Measurements from ENCODE around the gene CUBN. TPM values are rescaled to one million over a fixed set of nuclear protein-coding genes. Genes with fewer than 3 reads are reported as not detected.

The CUBN gene
- total RNA-seq, 4 donors from 2014 or later: 0.27 to 3.6 (median 0.96) TPM

GRCh38 chr10:17162828-17163227, 33.2 kb upstream of the CUBN start:
- ATAC-seq (no peak), DNase-seq (no peak)
- intact Hi-C loops (cut with DNase I; ENCODE audit: low total_unique reads) (no loop called here), in situ Hi-C loops (cut with MboI; ENCODE audit: low sequenced_read_pairs in 4 of 4) (no loop called here)
- Histone ChIP-seq H3K36me3 (no peaks in the 10 kb centered on the region), H3K27me3 (no peaks in the 10 kb centered on the region), H3K4me3 (no peak overlapping the region), H3K4me1 (no peaks in the 10 kb centered on the region), H3K9me3 (no peaks in the 10 kb centered on the region), H3K27ac (no peak overlapping the region)
- no peak for TF ChIP-seq CTCF (IDR thresholded peaks at IDR 0.05 in 4 of 5, conservative IDR thresholded peaks at IDR 0.05 in 1 of 5)
- TF ChIP-seq POLR2A (IDR thresholded peaks at IDR 0.05): no peak

DNA sequence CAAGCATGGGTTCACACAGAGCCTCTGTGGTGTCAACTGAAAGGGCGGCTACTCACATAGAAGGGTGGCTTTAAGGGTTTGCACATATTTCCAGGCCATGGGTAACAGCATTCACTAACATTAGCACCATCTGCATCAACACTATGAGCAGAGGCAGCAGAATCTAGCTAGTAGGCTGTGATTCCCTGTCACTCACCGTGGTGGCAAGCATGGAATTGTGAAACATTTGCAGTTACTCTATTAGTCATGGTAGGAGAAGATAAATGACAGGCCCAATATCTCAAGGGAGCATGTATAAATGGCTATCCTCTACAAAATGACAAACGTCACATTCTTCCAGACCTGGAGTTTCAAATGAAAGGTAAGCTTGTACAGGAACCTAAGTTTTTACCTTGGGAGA, 32.2 kb upstream of the CUBN start:
- no peaks in the 10 kb centered on the region for H3K9me3 ChIP-seq
- intact Hi-C loops (cut with DNase I; ENCODE audit: low total_unique reads) (no loop called here), in situ Hi-C loops (cut with MboI; ENCODE audit: low sequenced_read_pairs in 4 of 4) (no loop called here)
- no peaks in the 10 kb centered on the region for H3K4me1 ChIP-seq
- DNase-seq: no peak
- no peak overlapping the region for H3K4me3 ChIP-seq
- no peaks in the 10 kb centered on the region for H3K36me3 ChIP-seq
- TF ChIP-seq POLR2A (IDR thresholded peaks at IDR 0.05) (no peak), CTCF (IDR thresholded peaks at IDR 0.05 in 4 of 5, conservative IDR thresholded peaks at IDR 0.05 in 1 of 5) (no peak)
- no peak overlapping the region for H3K27ac ChIP-seq
- H3K27me3 ChIP-seq: no peaks in the 10 kb centered on the region
- no peak for ATAC-seq

- no peaks in the 10 kb centered on the region for H3K9me3 ChIP-seq
- in situ Hi-C loops (cut with MboI; ENCODE audit: low sequenced_read_pairs in 4 of 4) (no loop called here), intact Hi-C loops (cut with DNase I; ENCODE audit: low total_unique reads) (no loop called here)
- H3K27ac ChIP-seq: no peak overlapping the region
- DNase-seq: no peak
- no peaks in the 10 kb centered on the region for H3K27me3 ChIP-seq
- TF ChIP-seq POLR2A (IDR thresholded peaks at IDR 0.05): no peak
- TF ChIP-seq CTCF (IDR thresholded peaks at IDR 0.05 in 4 of 5, conservative IDR thresholded peaks at IDR 0.05 in 1 of 5): no peak
- no peaks in the 10 kb centered on the region for H3K36me3 ChIP-seq
- H3K4me1 ChIP-seq: no peaks in the 10 kb centered on the region
- ATAC-seq: no peak
- H3K4me3 ChIP-seq: no peak overlapping the region
Observed at GRCh38 chr10:17157024-17157423, 27.4 kb upstream of the CUBN start.

DNA sequence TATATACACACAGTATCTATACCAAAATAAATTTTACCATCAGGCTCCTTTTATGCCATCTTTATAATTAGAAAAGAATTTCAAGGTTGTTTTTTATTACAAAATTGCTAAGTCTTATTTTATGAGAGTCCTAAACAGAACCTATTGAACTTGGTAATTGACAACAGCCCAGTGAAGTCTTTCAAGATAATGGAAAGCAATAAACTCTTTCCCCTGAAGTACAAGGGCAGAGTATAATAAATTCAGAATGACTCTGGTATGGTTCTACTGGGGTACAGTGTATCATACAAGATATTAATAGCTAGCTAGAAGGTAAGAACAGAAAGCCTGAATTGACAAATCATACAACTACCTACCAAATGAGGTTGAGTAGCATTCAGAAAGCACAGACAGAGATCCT, 26.2 kb upstream of the CUBN start:
- H3K9me3 ChIP-seq: no peaks in the 10 kb centered on the region
- intact Hi-C loops (cut with DNase I; ENCODE audit: low total_unique reads) (no loop called here), in situ Hi-C loops (cut with MboI; ENCODE audit: low sequenced_read_pairs in 4 of 4) (no loop called here)
- no peak for DNase-seq
- no peak for ATAC-seq
- H3K4me1 ChIP-seq: no peaks in the 10 kb centered on the region
- TF ChIP-seq CTCF (IDR thresholded peaks at IDR 0.05 in 4 of 5, conservative IDR thresholded peaks at IDR 0.05 in 1 of 5) (no peak), POLR2A (IDR thresholded peaks at IDR 0.05) (no peak)
- H3K27ac ChIP-seq: no peak overlapping the region
- no peaks in the 10 kb centered on the region for H3K36me3 ChIP-seq
- H3K4me3 ChIP-seq: no peak overlapping the region
- no peaks in the 10 kb centered on the region for H3K27me3 ChIP-seq

DNA sequence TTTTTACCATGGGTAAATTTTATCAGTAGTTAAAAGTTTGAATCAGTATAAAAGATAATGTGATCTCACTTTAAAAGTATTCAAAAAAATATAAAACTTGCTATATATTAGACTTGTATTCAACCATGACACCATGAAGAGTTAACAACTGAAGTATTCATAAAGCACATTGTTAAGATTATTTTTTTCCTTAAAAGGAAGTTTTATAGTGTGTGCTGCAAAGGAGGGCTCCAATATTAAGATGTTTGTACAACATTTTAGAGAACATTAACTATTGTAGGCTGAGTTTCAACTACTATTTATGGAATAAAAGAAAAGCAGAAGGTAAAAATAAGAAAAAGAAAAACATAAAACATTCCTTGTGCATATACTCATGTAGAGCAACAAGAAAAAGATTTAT, 24.5 kb upstream of the CUBN start:
- intact Hi-C loops (cut with DNase I; ENCODE audit: low total_unique reads): no loop called here
- no peak for TF ChIP-seq CTCF (IDR thresholded peaks at IDR 0.05 in 4 of 5, conservative IDR thresholded peaks at IDR 0.05 in 1 of 5)
- no peak for TF ChIP-seq POLR2A (IDR thresholded peaks at IDR 0.05)
- Histone ChIP-seq H3K27ac (no peak overlapping the region), H3K36me3 (no peaks in the 10 kb centered on the region), H3K9me3 (no peaks in the 10 kb centered on the region), H3K4me3 (no peak overlapping the region), H3K27me3 (no peaks in the 10 kb centered on the region), H3K4me1 (no peaks in the 10 kb centered on the region)
- in situ Hi-C loops (cut with MboI; ENCODE audit: low sequenced_read_pairs in 4 of 4): no loop called here
- ATAC-seq (no peak), DNase-seq (no peak)

Data from gastrocnemius medialis (tissue), 4 donors.